Common myeloid progenitor, CD34-positive (primary cell): Measurements from ENCODE around the gene GET4.

Experiments used
- CTCF ChIA-PET: fragments of 350-600 bp; sonication (Branson Sonifier 250); formaldehyde crosslinking; loops from one replicate; lab custom pipeline; 2021; ENCODE audit warnings: antibody characterized with exemption; lab: Charles Lee
- POLR2A ChIA-PET: fragments of 350-600 bp; sonication (Branson Sonifier 250); formaldehyde crosslinking; loops from one replicate; lab custom pipeline; 2021; ENCODE audit warnings: antibody characterized with exemption; lab: Charles Lee
- DNase-seq, 3 donors: peaks; one replicate each; pipeline versions ENCODE4 v3.0.0 to v3.0.0-alpha.2; 2013
- H3K27ac ChIP-seq, 2 experiments: 1 replicate in 1 of 2; 2 replicates in 1 of 2; pipeline ENCODE4 v1.7.0; 2013; ENCODE audit warnings: inconsistent platforms in 2 of 2, low read length in 2 of 2, mild to moderate bottlenecking in 2 of 2, low read depth in 1 of 2, moderate library complexity in 1 of 2; ENCODE audit not compliant: severe bottlenecking in 2 of 2, insufficient read depth in 1 of 2, poor library complexity in 1 of 2
- H3K27me3 ChIP-seq, 5 experiments: replicated peaks in 2 of 5; 1 replicate in 3 of 5; 2 replicates in 2 of 5; pipeline versions ENCODE4 v1.6.1 to v1.7.0; 2013; ENCODE audit warnings: low read length in 4 of 5, mild to moderate bottlenecking in 2 of 5, moderate library complexity in 2 of 5, inconsistent platforms in 1 of 5; ENCODE audit not compliant: insufficient read depth in 5 of 5, control insufficient read depth in 4 of 5
- H3K36me3 ChIP-seq, 4 experiments: 1 replicate in 2 of 4; 2 replicates in 2 of 4; pipeline versions ENCODE4 v1.6.1 to v1.7.0; 2013; ENCODE audit warnings: low read length in 3 of 4, control low read depth in 1 of 4, mild to moderate bottlenecking in 1 of 4; ENCODE audit not compliant: control insufficient read depth in 4 of 4, insufficient read depth in 4 of 4
- H3K4me1 ChIP-seq, 4 experiments: 1 replicate in 3 of 4; 2 replicates in 1 of 4; pipeline versions ENCODE4 v1.6.1 to v1.7.1; 2013; ENCODE audit warnings: low read length in 3 of 4, mild to moderate bottlenecking in 3 of 4, control low read depth in 1 of 4, inconsistent platforms in 1 of 4, moderate library complexity in 1 of 4; ENCODE audit not compliant: control insufficient read depth in 4 of 4, insufficient read depth in 4 of 4; ENCODE audit errors: control extremely low read depth in 1 of 4
- H3K4me3 ChIP-seq, 7 experiments: 1 replicate in 4 of 7; 2 replicates in 3 of 7; pipeline versions ENCODE4 v1.5.1 to v1.7.0; 2013; ENCODE audit warnings: mild to moderate bottlenecking in 7 of 7, low read length in 6 of 7, moderate library complexity in 6 of 7, inconsistent platforms in 2 of 7, low read depth in 2 of 7, control low read depth in 1 of 7; ENCODE audit not compliant: insufficient read depth in 4 of 7, control insufficient read depth in 1 of 7; ENCODE audit errors: extremely low read depth in 1 of 7
- H3K9me3 ChIP-seq, 5 experiments: 1 replicate in 4 of 5; 2 replicates in 1 of 5; pipeline versions ENCODE4 v1.6.1 to v1.7.1; 2013; ENCODE audit warnings: low read length in 4 of 5, mild to moderate bottlenecking in 2 of 5, inconsistent platforms in 1 of 5, low read depth in 1 of 5, moderate library complexity in 1 of 5; ENCODE audit not compliant: control insufficient read depth in 4 of 5, insufficient read depth in 2 of 5; ENCODE audit errors: control extremely low read depth in 1 of 5
- WGBS: methylation state at CpG from one replicate; pipeline ENCODE4 v1.1.5; 2013; ENCODE audit not compliant: insufficient coverage; 5-methylcytosine and 5-hydroxymethylcytosine counted together

Gene GET4

GRCh38 chr7:890868-891267, 14.5 kb downstream of the GET4 start:
- Histone ChIP-seq H3K4me3 (no peak overlapping the region), H3K27ac (no peak overlapping the region), H3K36me3 (peaks cover 3 to 92% (median 68%) of the 10 kb centered on the region in 4 experiments), H3K4me1 (no peaks in the 10 kb centered on the region), H3K9me3 (no peaks in the 10 kb centered on the region), H3K27me3 (no peaks in the 10 kb centered on the region)
- DNase-seq: no peak
- ChIA-PET CTCF (no interaction called here), POLR2A (no interaction called here)
- 96% methylated on average over 15 of the region's 15 CpGs for WGBS

GRCh38 chr7:891291-891690, 14.9 kb downstream of the GET4 start:
- H3K9me3 ChIP-seq: no peaks in the 10 kb centered on the region
- no peaks in the 10 kb centered on the region for H3K4me1 ChIP-seq
- no peak for DNase-seq
- CTCF ChIA-PET: interaction anchor here (1.0 kb wide), 1 partner anchor 9 kb away, joined by 3 read pairs; no protein-coding TSS in a partner anchor
- POLR2A ChIA-PET: no interaction called here
- no peaks in the 10 kb centered on the region for H3K27me3 ChIP-seq
- 99% methylated on average over 20 of the region's 29 CpGs for WGBS
- H3K4me3 ChIP-seq: no peak overlapping the region
- no peak overlapping the region for H3K27ac ChIP-seq
- H3K36me3 ChIP-seq: peaks cover 3 to 92% (median 70%) of the 10 kb centered on the region in 4 experiments

GRCh38 chr7:891805-892204, 15.5 kb downstream of the GET4 start:
- H3K27me3 ChIP-seq: no peaks in the 10 kb centered on the region
- POLR2A ChIA-PET: no interaction called here
- H3K4me1 ChIP-seq: no peaks in the 10 kb centered on the region
- peaks cover 3 to 92% (median 71%) of the 10 kb centered on the region in 4 experiments for H3K36me3 ChIP-seq
- H3K27ac ChIP-seq: no peak overlapping the region
- CTCF ChIA-PET: interaction anchor here (1.0 to 1.2 kb wide), 2 partner anchors 9 to 12 kb away, joined by 3 read pairs; no protein-coding TSS in a partner anchor
- H3K9me3 ChIP-seq: no peaks in the 10 kb centered on the region
- WGBS: 100% methylated on average over 16 of the region's 20 CpGs
- DNase-seq: no peak
- no peak overlapping the region for H3K4me3 ChIP-seq

- no peak for DNase-seq
- Histone ChIP-seq H3K27ac (no peak overlapping the region), H3K4me1 (no peaks in the 10 kb centered on the region), H3K36me3 (peaks cover 3 to 90% (median 73%) of the 10 kb centered on the region in 4 experiments), H3K4me3 (no peak overlapping the region), H3K9me3 (no peaks in the 10 kb centered on the region), H3K27me3 (no peaks in the 10 kb centered on the region)
- 100% methylated on average over 6 of the region's 48 CpGs for WGBS
- ChIA-PET POLR2A (no interaction called here), CTCF (interaction anchor here (1.1 to 1.2 kb wide), 2 partner anchors 13 to 14 kb away, joined by 3 read pairs; no protein-coding TSS in a partner anchor)
These were observed 16.6 kb downstream of the GET4 start for GRCh38 chr7:892648-893593.

GRCh38 chr7:893686-894085, 17.3 kb downstream of the GET4 start:
- no peaks in the 10 kb centered on the region for H3K27me3 ChIP-seq

GRCh38 chr7:894164-894867, 18.0 kb downstream of the GET4 start:
- POLR2A ChIA-PET: no interaction called here

More at GRCh38 chr7:893686-894085, 17.3 kb downstream of the GET4 start:
- H3K27ac ChIP-seq: no peak overlapping the region
- peaks cover 3 to 89% (median 74%) of the 10 kb centered on the region in 4 experiments for H3K36me3 ChIP-seq
- POLR2A ChIA-PET: no interaction called here
- no peak overlapping the region for H3K4me3 ChIP-seq
- CTCF ChIA-PET: interaction anchor here (1.1 kb wide), 1 partner anchor 14 kb away, joined by 3 read pairs; no protein-coding TSS in a partner anchor
- WGBS: 98% methylated on average over 15 of the region's 19 CpGs
- DNase-seq: no peak
- H3K9me3 ChIP-seq: no peaks in the 10 kb centered on the region
- H3K4me1 ChIP-seq: no peaks in the 10 kb centered on the region

More at GRCh38 chr7:894164-894867, 18.0 kb downstream of the GET4 start:
- no peaks in the 10 kb centered on the region for H3K9me3 ChIP-seq
- H3K27me3 ChIP-seq: no peaks in the 10 kb centered on the region
- no peak for DNase-seq
- H3K27ac ChIP-seq: no peak overlapping the region
- 97% methylated on average over 34 of the region's 40 CpGs for WGBS
- CTCF ChIA-PET: interaction anchor here (1.1 kb wide), 1 partner anchor 13 kb away, joined by 3 read pairs; no protein-coding TSS in a partner anchor
- H3K36me3 ChIP-seq: peaks cover 3 to 88% (median 68%) of the 10 kb centered on the region in 4 experiments
- no peak overlapping the region for H3K4me3 ChIP-seq
- H3K4me1 ChIP-seq: no peaks in the 10 kb centered on the region
